Mononuclear cell (primary cell): ENCODE measurements around the gene LDHAL6B. TPM values are rescaled to one million over a fixed set of nuclear protein-coding genes. Genes with fewer than 3 reads are reported as not detected.
"Not testable (repeated sequence)": the region's sequence is repeated elsewhere in the genome, so short reads cannot be mapped to it uniquely, and the experiment has no call there.

Experiments
- H3K27me3 ChIP-seq: 2 replicates; pipeline ENCODE4 v1.6.0; 2011; ENCODE audit warnings: low read length, control low read depth; ENCODE audit not compliant: insufficient read depth
- H3K4me1 ChIP-seq: 2 replicates; pipeline ENCODE4 v1.5.1; 2011; ENCODE audit warnings: mild to moderate bottlenecking, low read length, control low read depth; ENCODE audit not compliant: insufficient read depth
- H3K4me3 ChIP-seq: 2 replicates; pipeline ENCODE4 v1.5.1; 2011; ENCODE audit warnings: mild to moderate bottlenecking, low read length, moderate library complexity
- H3K9me3 ChIP-seq: 2 replicates; pipeline ENCODE4 v1.5.1; 2011; ENCODE audit warnings: low read depth, mild to moderate bottlenecking, control low read depth, low read length
- total RNA-seq: library from RNA; depleted of rRNA; stranded (reverse); fragments of >200 nt; gene quantifications from one replicate; pipeline ENCODE4 v1.2.3, GENCODE V29; 2012

Gene LDHAL6B
- not detected for total RNA-seq

DNA sequence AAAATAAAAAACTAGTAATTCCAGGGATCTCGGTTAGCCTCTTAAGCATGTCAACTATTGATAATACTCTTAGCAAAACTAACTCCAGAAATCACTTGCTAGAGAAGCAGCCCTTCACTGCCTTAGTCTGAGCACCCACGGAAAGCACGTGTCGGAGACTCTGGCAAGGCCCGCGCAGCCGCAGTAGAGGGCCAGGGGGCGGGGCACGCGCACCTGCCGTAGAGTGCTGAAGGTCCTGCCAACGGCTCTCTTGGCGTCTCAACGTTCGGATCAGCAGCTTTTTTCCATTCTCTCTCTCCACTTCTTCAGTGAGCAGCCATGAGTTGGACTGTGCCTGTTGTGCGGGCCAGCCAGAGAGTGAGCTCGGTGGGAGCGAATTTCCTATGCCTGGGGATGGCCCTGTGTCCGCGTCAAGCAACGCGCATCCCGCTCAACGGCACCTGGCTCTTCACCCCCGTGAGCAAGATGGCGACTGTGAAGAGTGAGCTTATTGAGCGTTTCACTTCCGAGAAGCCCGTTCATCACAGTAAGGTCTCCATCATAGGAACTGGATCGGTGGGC is at the start of gene LDHAL6B:
Gene LDHAL6B, plus strand, starts transcription at position 221 of the 561 bp plus-strand sequence. Its CDS starts 98 bp downstream, at position 319.
- Histone ChIP-seq H3K27me3 (no peaks in the 10 kb centered on the region), H3K4me1 (no peaks in the 10 kb centered on the region), H3K4me3 (no peak within 1 kb of the TSS), H3K9me3 (no peaks in the 10 kb centered on the region)

GRCh38 chr15:59157396-59157795 is 49.2 kb upstream of the LDHAL6B start:
- no peaks in the 10 kb centered on the region for H3K9me3 ChIP-seq
- peaks cover 9% of the 10 kb centered on the region for H3K4me1 ChIP-seq
- H3K4me3 ChIP-seq: no peak overlapping the region
- no peaks in the 10 kb centered on the region for H3K27me3 ChIP-seq

GRCh38 chr15:59157840-59158700 is 48.6 kb upstream of the LDHAL6B start:
- no peaks in the 10 kb centered on the region for H3K27me3 ChIP-seq
- H3K9me3 ChIP-seq: no peaks in the 10 kb centered on the region
- H3K4me1 ChIP-seq: peaks cover 9% of the 10 kb centered on the region
- no peak overlapping the region for H3K4me3 ChIP-seq

GRCh38 chr15:59158701-59159034 is 48.0 kb upstream of the LDHAL6B start:
- Histone ChIP-seq H3K27me3 (no peaks in the 10 kb centered on the region), H3K4me1 (peaks cover 9% of the 10 kb centered on the region), H3K4me3 (no peak overlapping the region), H3K9me3 (no peaks in the 10 kb centered on the region)

DNA sequence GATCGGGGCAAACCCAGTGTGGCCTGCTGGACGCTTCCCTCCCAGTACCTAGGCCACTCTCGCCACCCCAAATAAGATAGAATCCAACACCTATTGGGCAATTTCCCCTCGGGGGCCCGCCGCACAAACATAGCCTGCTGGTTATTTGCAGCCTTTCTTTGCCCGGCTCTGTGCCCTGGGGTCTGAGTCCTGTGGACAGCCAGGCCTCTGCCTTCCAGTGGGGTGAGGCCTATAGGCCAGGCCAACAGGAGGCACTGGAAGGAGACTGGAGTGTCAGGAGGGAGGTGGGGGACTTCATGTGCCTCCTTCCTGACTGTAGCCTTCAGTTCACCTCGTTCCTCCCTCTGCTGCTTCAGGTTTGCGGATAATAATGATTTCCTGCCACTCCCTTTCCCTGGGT is 47.4 kb upstream of the LDHAL6B start:
- no peak overlapping the region for H3K4me3 ChIP-seq
- H3K4me1 ChIP-seq: peaks cover 9% of the 10 kb centered on the region
- H3K9me3 ChIP-seq: no peaks in the 10 kb centered on the region
- H3K27me3 ChIP-seq: no peaks in the 10 kb centered on the region

- H3K27me3 ChIP-seq: no peaks in the 10 kb centered on the region
- H3K4me3 ChIP-seq: no peak overlapping the region
- no peaks in the 10 kb centered on the region for H3K9me3 ChIP-seq
- peaks cover 9% of the 10 kb centered on the region for H3K4me1 ChIP-seq
Measured at GRCh38 chr15:59160880-59161593, 45.6 kb upstream of the LDHAL6B start.

DNA sequence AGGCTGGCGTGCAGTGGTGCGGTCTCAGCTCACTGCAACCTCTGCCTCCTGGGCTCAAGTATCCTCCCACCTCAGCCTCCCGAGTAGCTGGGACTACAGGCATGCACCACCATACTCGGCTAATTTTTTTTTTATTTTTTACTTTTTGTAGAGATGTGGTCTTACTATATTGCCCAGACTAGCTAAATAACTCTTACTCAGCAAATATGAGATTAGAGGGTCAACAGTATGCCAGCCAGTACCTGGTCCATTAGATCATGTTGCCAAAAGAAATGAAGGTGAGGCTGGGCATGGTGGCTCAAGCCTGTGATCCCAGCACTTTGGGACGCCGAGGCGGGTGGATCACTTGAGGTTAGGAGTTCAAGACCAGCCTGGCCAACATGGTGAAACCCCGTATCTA is 44.6 kb upstream of the LDHAL6B start:
- not testable (repeated sequence) for H3K4me1 ChIP-seq, H3K9me3 ChIP-seq, H3K4me3 ChIP-seq, H3K27me3 ChIP-seq

- Histone ChIP-seq H3K9me3 (no peaks in the 10 kb centered on the region), H3K27me3 (no peaks in the 10 kb centered on the region), H3K4me3 (no peak overlapping the region), H3K4me1 (peaks cover 8% of the 10 kb centered on the region)
Measured at GRCh38 chr15:59165726-59166125, 40.9 kb upstream of the LDHAL6B start.

DNA sequence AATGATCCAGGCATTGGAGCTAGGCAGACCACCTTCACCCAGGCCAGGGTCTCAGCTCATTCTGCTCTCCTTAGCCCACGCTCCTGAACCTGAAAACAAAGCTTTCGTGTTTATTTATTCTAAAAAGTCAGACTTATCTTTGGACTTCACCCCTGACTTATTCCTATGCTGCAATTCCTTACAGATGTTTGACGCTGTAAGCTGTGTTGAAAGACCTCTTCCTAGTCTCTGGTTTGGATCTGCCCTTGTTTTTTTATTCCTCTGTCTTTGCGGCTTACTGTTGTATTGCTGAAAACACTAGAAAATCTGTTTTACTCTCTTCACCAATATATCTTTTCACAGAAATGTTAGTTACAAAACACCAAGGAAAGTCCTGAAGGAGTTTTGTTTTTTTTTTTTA is 40.5 kb upstream of the LDHAL6B start:
- H3K4me1 ChIP-seq: peaks cover 8% of the 10 kb centered on the region
- no peaks in the 10 kb centered on the region for H3K9me3 ChIP-seq
- no peak overlapping the region for H3K4me3 ChIP-seq
- no peaks in the 10 kb centered on the region for H3K27me3 ChIP-seq

DNA sequence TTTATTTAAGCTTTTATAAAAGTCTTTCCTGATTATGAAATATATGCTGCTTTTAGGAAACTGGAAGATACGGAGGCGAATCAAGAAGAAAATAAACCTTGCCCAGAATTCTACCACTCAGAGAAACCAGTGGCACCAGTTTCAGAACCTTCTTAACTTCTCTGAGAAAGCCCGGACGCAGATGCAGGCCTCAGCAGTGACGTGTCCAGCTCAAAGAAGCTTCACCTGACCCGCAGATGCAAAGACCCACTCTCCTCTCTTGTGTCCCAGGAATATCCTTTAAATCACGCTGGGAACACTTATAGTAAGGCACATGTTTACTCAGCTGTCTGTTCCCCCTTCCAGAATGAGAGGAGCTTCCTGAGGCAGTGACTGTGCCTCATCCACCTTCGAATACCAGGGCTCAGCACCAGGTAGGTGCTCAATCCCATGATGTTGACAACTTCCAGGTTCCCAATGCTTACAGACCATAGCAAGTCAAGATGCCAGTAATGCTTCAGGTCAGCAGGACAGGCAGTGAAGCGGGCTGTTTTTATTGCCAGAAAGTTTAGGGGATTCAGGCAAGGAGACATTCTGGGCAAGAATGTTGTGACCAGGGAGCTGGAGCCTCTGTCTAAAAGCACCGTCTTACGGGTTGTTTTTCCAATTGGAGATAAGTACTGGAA is 39.9 kb upstream of the LDHAL6B start:
- Histone ChIP-seq H3K9me3 (no peaks in the 10 kb centered on the region), H3K27me3 (no peaks in the 10 kb centered on the region), H3K4me3 (no peak overlapping the region), H3K4me1 (peaks cover 8% of the 10 kb centered on the region)

DNA sequence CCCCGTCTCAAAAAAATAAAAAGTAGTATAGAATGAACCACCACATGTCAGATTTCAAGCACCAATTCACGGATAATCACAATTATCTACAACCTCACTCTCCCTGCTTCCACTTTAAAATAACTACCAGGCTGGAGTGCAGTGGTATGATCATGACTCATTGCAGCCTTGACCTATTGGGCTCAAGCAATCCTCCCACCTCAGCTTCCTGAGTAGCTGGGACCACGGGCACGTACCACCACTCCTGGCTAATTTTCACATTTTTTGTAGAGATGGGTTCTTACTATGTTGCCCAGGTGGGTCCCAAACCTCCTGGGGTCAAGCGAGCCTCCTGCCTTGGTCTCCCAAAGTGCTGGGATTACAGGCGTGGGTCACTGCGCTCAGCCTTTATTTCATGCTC is 38.1 kb upstream of the LDHAL6B start:
- H3K27me3 ChIP-seq: no peaks in the 10 kb centered on the region
- H3K9me3 ChIP-seq: no peaks in the 10 kb centered on the region
- no peak overlapping the region for H3K4me3 ChIP-seq
- peaks cover 8% of the 10 kb centered on the region for H3K4me1 ChIP-seq

DNA sequence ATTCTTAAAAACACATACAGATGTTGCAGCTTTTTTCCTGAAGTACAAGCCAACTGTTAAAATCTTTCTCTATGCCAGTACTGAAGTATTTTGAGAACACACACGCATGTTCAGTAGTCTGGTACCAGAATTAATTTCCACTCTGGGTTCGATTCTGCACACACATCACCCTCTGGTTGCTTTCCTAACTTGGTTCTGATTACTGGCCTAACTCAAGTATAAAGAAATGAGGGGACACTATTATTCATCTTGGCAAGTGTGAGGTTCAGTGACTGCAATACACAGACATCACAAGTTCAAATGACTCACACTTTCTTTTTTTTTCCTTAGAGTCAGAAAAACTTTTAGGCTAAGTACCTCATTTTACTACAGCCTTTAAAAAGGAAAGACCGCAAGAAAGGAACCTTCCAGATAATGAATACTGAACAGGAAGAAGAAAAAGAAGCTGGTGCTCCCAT is 37.4 kb upstream of the LDHAL6B start:
- Histone ChIP-seq H3K4me3 (no peak overlapping the region), H3K9me3 (no peaks in the 10 kb centered on the region), H3K27me3 (no peaks in the 10 kb centered on the region), H3K4me1 (peaks cover 8% of the 10 kb centered on the region)

- Histone ChIP-seq H3K4me1 (peaks cover 20% of the 10 kb centered on the region), H3K9me3 (no peaks in the 10 kb centered on the region), H3K4me3 (no peak overlapping the region), H3K27me3 (no peaks in the 10 kb centered on the region)
Measured at GRCh38 chr15:59170295-59171066, 36.2 kb upstream of the LDHAL6B start.

GRCh38 chr15:59171067-59171397 is 35.6 kb upstream of the LDHAL6B start:
- Histone ChIP-seq H3K4me1 (peaks cover 25% of the 10 kb centered on the region), H3K27me3 (no peaks in the 10 kb centered on the region), H3K9me3 (no peaks in the 10 kb centered on the region), H3K4me3 (no peak overlapping the region)
